ELF-1 (cell line): Measurements from ENCODE around the gene LSR.
"Not testable (repeated sequence)": the region's sequence is repeated elsewhere in the genome, so short reads cannot be mapped to it uniquely, and the experiment has no call there.

ENCODE experiments used
- DNase-seq: peaks from one replicate; pipeline ENCODE4 v3.0.0-alpha.2; 2016; ENCODE audit warnings: low read depth, low spot score

LSR gene

DNA sequence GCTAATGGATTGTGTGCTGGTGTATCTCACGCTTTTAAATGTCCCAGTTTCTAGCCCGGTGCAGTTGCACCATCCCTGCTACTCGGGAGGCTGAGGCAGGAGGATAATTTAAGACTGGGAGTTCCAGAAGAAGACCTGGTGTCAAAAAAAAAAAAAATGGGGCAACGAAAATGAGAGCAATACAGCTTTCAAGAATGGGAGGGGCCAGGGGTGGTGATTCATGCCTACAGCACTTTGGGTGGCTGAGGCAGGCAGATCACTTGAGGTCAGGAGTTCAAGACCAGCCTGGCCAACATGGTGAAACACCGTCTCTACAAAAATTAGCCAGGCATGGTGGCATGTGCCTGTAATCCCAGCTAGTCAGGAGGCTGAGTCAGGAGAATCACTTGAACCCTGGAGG lies 37.3 kb downstream of the LSR start:
- not testable (repeated sequence) for DNase-seq

DNA sequence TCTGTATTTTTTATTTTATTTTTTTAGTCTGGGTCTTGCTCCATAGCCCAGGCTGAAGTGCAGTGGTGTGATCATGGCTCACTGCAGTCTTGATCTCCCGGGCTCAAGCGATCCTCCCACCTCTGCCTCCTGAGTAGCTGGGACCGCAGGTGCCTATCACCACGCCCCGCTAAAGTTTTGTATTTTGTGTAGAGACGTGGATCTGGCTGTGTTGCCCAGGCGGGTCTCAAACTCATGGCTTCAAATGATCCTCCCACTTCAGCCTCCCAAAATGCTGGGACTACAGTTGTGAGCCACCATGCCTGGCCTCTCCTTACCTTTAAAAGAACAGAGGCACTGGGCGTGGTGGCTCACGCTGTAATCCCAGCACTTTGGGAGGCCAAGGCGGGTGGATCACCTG lies 38.9 kb downstream of the LSR start:
- no peak for DNase-seq

DNA sequence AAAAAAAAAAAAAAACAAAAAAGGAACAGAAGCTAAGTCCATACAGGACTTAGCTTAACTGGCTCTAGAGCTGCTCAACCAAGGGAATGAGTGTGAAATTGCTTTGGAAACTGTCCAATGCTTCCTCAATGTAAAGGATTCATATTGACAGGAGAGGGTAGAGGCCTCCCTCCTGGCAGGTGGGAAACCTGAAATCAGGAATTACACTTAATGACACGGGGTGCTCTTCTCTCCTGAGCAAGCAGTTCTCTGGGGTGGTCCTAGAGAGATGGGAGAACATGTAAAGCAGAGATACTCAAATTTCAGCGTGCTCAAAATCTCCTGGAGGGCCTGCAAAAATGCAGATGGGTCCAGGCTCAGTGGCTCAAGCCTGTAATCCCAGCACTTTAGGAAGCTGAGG lies 39.5 kb downstream of the LSR start:
- no peak for DNase-seq

DNA sequence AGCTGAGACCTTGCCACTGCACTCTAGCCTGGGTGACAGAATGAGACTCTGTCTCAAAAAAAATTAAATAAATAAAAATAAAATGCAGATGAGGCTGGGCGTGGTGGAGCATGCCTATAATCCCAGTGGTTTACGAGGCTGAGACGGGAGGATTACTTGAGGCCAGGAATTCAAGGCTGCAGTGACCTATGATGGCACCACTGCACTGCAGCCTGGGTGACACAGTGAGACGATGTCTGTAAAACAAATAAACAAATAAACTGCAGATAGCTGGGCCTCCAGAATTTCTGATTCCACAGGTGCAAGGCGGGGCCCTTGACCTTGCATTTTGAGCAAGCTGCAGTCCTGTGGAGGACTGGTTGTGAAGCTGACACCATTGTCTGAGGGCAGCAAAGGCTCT lies 40.1 kb downstream of the LSR start:
- no peak for DNase-seq

DNA sequence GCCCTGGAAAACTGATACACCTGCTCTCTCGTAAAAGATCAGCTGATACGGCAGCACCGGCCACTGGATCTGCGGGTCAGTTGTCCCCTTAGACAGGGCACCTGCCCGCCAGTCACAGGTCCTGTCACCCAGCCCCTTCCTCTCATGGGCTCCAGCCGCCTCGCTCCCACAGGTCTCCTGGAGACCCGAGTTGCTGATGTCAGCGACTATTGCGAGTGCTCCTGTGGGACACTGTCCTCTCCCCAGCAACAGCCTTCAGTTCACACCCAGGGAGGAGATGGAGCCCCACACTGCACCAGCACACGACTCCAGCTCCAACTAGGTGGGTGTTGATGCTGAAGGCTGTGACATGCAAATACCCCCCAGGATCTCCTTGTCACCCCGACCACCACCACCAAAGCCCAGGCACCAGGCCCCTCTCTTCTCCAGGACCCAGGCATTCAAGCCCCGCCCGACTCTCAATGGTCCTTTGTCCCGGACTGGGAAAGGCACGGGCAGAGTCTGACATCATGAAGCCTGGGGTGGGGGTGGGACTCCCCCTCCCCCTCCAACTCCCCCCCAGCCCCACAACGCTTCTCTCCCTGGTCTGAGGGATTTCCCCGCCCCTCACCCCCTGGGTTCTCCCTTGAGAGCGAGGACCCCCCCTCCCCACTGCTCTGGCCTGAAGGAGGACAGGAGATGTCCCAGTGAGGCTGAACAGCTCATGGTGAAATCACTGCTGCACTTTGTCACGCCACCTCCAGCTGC lies 41.8 kb downstream of the LSR start:
- DNase-seq = no peak

DNA sequence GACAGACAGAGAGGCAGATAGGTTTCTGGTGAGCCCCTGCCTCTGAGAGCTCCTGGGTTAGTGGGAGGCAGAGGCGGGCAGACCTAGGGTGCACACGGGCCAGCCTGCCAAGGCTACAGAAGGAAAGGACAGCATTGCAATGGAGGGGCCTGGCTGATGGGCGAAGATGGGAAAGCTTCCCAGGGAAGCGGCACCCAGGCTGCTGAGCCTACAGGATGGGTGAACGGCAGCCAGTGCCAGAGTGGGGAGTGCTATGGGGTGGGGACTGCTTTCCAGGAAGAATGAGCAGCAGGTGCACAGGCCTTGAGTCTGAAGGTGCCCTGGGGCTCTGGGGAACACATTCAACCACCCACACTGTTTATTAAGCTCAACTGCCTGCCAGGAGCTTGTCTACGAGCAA lies 42.5 kb downstream of the LSR start:
- no peak for DNase-seq

DNA sequence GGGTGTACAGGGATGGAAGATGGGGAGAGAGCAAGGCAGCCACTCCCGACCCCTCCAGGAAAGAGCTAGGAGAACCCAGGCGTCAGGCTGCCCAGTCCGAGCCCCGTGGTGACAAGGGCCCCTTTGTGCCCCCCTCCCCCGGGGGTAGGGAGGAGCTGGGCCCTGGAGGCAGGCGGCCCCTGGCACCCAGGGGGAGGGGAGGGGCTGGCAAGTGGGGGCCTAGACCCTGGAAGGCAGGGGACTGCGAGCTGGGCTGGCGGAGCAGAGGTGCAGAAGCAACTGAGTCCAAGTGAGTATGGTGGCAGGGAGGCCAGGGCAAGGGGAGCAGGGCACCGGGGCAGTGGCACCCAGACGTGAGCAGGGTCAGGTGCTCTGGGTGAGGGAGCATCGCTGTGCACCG lies 43.1 kb downstream of the LSR start, which contains the start of gene MAG:
Gene MAG, plus strand, starts transcription at position 246 of the 400 bp plus-strand sequence. CDS start 3,248 bp downstream, outside the sequence.
- no peak for DNase-seq

DNA sequence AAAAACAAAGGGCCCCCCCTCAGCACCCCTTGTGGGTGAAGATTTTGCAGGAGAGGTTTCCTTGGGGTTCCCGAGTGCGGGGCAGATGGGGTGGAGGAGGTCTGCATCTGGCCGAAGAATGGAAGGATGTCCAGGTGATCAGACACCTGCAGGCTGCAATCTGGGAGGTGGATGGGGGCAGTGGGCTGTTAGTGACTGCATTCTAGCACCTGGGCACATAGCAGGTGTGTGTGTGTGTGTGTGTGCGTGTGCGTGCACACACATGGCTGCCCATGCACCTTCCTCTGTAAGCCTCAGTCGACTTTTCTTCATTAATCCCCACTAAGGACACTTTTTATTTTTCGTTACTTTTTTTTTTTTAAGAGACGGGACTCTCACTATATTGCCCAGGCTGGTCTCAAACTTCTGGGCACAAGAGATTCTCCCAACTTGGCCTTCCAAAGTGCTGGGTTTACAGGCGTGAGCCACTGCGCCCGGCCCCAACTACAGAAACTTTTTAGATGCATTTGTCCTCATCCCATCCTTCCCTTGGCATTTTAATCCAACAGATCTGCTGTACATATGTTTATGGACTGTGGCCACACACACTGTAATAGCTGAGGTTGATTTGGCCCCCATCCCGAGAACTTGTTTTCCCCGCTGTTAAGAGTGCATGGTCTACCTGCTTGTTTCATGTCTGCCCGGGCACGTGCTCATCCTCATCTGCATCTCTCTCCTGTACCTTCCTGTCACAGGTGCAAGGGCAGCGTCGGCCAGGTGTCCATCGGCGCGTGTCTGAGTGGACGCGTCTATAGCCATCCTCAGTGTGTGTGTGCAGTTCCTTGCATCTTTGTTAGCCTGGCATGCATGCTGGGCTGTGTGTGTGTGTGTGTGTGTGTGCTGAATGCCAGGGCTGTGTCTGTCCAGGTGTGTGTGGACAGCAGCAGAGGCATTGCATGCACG lies 43.9 kb downstream of the LSR start:
- DNase-seq = no peak

DNA sequence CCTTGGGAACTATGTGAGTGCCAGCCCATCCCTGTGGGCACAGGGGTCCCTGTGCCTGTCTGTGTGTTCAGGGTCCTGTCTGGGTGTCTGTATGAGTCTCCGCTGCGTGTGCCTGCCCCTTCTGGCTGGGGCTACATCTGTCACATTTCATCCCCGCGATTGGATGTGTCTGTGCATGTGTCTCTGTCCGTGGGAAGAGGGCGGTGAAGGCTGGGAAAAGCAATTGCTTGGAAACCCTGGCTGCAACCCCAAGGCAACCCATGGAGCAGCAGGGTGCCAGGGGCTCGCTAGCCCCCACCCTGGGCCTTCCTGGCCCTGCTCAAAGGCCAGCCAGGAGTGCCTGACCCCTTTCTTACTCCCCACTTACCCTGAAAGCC lies 44.5 kb downstream of the LSR start:
- DNase-seq = no peak

DNA sequence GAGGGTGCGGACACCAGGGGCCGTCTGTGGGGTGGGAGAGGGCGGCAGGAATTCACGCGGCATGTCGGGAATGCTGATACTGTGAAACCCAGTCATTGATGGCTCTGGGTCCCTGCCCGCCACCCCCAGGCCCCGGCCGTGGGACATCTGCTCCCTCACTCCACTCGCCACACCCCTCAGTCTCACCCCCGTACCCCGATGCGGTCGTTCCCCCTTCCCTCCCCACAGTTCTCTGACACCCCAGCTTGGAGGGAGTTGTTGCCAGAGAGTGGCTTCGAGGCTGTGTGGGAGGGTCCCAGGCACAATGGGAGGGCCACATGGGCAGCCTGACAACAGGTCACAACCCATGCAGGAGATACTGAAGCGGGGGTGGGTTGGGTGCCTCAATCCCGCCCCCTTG lies 45.0 kb downstream of the LSR start:
- no peak for DNase-seq

DNA sequence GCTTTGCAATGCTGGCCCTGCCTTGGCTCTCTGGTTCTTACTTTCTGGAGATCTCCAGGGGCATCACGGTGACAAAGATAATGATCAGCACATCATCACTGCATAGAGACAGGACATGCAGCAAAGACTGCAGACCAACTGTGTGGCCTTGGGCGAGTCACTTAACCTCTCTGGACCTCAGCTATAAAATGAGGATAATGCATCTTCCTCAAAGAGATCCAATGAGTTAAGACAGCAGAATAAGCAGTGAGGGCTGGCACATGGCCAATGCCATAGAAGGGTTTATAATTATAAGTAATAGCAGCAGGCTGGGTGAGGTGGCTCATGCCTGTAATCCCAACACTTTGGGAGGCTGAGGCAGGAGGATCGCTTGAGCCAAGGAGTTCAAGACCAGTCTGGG lies 45.5 kb downstream of the LSR start:
- no peak for DNase-seq

DNA sequence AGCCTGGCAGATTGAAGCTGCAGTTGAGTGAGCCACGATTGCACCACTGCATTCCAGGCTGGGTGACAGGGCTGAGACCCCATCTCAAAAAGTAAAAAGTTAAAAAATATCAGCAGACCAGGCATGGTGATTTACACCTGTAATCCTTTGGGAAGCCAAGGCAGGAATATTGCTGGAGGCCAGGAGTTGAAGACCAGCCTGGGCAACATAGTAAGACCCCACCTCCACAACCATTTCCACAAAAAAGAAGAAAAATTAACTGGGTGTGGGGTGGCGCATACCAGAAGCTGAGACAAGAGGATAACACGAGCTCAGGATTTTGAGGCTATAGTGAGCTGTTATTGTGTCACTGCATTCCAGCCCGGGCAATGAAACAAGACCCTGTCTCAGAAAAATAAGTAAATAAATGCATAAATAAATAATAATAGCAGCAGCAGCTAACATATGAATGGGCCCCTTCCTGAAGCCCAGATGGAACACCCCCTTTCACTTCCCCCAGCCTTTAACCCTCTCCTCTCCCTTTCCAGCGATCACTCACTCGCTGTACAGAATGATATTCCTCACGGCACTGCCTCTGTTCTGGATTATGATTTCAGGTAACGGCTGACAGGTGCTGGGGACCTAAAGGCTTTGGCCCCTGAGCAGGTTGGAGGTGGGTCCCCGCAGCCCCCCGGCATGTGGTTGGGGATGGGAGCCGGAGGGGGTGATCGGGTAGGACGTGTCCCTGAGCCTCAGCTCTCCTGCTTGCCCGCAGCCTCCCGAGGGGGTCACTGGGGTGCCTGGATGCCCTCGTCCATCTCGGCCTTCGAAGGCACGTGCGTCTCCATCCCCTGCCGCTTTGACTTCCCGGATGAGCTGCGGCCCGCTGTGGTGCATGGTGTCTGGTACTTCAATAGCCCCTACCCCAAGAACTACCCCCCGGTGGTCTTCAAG lies 46.3 kb downstream of the LSR start:
- DNase-seq = no peak

DNA sequence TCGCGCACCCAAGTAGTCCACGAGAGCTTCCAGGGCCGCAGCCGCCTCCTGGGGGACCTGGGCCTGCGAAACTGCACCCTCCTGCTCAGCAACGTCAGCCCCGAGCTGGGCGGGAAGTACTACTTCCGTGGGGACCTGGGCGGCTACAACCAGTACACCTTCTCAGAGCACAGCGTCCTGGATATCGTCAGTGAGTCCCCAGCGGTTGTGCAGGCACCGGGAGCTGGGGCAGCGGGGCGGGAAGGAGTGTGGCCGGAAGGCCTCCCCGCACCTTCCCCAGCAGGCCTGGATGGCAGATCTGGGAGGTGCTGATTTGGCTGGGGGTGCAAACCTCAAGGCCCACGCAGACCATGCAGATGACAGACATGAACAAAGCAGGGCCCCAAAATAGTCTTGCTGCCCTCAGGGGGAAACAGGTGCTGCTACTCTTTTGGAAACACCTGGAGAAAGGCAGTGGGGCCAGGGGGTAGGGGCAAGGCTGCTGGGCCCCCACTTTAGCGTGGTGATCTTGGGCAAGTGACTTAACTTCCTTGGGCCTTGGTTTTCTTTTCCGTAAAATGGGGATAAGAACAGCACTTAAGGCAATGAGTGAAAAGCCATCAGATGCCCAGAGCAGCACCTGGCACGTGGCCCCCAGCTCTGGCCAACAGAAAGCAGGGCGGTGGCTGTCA lies 47.1 kb downstream of the LSR start:
- peak; percentile 41 for DNase-seq

DNA sequence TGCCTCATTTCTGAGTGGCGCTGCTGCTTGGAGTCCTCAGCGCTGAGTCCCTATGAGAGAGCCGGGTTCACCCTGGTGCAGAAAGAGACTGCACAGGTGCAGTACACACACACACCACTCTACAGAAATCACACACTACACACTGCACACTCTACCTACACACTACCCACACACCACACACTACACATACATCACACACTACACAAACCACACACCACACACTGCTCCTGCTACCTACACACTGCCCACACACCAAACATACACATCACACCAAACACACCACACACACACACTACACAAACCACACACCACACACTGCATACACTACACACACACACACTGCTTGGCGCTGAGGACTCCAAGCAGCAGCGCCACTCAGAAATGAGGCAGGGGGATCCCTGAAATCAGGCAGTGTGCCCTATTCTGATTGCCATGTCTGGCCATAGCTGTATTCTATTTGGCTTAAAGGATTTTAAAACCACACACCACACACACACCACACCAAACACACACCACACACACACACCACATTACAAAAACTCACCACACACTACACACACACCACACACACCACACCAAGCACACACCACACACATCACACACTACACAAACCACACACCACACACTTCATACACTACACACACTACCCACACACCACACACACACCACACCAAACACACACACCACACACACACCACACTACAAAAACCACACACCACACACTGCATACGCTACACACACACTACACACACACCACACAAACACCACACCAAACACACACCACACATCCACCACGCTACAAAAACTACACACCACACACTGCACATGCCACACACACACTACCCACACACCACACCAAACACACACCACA lies 48.1 kb downstream of the LSR start:
- no peak for DNase-seq

DNA sequence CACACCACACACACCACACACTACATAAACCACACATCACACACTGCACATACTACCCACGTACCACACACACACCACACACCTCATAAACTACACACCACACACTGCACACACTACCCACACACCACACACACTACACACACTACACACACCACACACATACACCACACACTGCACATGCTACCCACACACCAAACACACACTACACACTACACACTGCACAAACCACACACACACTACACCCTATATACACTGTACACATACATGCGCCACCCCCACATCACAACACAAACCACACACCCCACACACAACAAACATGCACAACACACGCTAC lies 48.7 kb downstream of the LSR start:
- DNase-seq = no peak

DNA sequence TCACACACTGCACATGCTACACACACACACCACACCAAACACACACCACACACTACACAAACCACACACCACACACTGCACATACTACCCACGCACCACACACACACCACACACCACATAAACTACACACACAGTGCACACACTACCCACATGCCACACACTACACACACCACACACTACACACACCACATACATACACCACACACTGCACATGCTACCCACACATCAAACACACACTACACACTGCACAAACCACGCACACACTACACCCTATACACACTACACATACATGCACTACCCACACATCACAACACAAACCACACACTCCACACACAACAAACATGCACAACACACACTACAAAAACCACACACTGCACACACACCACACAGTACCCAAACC lies 49.1 kb downstream of the LSR start:
- no peak for DNase-seq

DNA sequence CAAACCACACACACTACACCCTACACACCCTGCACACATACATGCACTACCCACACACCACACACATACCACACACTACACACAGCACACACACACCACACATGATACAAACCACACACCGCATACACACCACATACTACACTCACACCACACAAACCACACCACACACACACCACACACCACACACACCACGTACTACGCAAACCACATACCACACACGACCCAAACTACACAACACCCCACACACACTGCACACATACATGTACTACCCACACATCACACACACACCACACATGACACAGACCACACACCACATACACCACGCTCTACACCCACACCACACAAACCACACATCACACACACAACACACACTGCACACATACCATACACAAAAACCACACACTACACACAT lies 49.8 kb downstream of the LSR start:
- no peak for DNase-seq

DNA sequence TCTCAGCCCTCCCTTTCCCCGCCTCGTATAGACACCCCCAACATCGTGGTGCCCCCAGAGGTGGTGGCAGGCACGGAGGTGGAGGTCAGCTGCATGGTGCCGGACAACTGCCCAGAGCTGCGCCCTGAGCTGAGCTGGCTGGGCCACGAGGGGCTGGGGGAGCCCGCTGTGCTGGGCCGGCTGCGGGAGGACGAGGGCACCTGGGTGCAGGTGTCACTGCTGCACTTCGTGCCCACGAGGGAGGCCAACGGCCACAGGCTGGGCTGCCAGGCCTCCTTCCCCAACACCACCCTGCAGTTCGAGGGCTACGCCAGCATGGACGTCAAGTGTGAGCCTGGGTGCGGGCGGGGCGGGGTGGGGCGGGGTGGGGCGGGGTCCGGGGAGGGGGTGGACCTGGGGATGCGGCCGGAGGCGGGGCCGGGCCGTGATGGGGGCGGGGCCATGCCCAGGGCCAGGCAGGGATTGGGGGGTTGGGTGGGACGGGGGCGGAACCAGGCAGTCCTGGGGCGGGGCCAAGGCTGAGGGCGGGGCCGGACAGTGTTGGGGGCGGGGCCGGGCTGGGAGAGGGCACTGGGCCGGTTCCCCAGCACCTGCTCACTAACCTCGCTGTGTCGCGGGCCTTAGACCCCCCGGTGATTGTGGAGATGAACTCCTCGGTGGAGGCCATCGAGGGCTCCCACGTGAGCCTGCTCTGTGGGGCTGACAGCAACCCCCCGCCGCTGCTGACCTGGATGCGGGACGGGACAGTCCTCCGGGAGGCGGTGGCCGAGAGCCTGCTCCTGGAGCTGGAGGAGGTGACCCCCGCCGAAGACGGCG lies 50.9 kb downstream of the LSR start:
- no peak for DNase-seq

DNA sequence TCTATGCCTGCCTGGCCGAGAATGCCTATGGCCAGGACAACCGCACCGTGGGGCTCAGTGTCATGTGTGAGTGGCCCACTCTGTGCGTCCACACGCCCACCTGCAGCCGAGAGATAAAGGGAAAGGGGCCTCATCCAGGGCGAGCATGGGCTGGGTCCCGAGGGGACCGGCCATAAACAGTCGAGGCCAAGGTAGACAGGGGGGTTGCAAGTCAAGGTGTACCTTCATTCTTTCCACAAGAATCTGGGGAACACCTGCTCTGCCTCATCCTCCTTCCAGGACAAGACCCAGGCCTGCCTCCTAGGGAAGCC lies 51.5 kb downstream of the LSR start:
- no peak for DNase-seq

DNA sequence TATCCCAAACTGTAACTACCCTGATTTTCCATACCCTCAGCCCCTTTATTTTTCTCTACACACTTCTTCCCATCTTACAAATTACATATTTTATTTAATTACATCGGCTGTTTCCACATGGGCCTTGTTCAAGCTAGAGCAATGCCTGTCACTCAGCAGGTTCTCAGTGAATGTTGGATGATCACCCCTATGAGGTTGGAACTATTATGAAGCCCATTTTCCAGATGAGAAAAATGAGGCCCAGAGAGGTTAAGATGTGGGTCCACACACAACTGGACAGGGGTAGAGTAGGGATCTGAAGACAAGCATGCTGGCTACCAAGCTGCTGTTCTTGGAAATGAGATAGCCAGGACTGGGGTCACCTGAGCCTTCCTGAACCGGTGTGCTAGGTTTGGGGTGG lies 53.2 kb downstream of the LSR start:
- no peak for DNase-seq
